Right cardiac atrium (tissue), 5 donors: ENCODE results near the gene LYPD5. TPM values are rescaled to one million over a fixed set of nuclear protein-coding genes. Genes with fewer than 3 reads are reported as not detected.
"Not testable (repeated sequence)": the region's sequence is repeated elsewhere in the genome, so short reads cannot be mapped to it uniquely, and the experiment has no call there.

Experiments used
- ATAC-seq, 2 donors: fragments of 200-7000 bp; cut with Tn5 transposase; one replicate each; pipeline versions ENCODE4 v1.8.0 to v1.9.1; 2020; ENCODE audit warnings: moderate library complexity in 2 of 2, mild to moderate bottlenecking in 1 of 2
- DNase-seq, 3 donors: peaks; one replicate each; pipeline ENCODE4 v3.0.0-alpha.2; 2020
- H3K27ac ChIP-seq: one replicate; pipeline ENCODE4 v1.5.1; 2013; ENCODE audit warnings: mild to moderate bottlenecking, low read length, control low read depth, moderate library complexity
- H3K27me3 ChIP-seq: one replicate; pipeline ENCODE4 v1.6.1; 2013; ENCODE audit not compliant: control insufficient read depth, insufficient read depth
- H3K4me1 ChIP-seq: one replicate; pipeline ENCODE4 v1.6.1; 2013; ENCODE audit warnings: low read length; ENCODE audit not compliant: control insufficient read depth, insufficient read depth
- H3K4me3 ChIP-seq: one replicate; pipeline ENCODE4 v1.5.1; 2013; ENCODE audit warnings: low read length, control low read depth
- H3K9me3 ChIP-seq: one replicate; pipeline ENCODE4 v1.6.1; 2013; ENCODE audit warnings: low read length; ENCODE audit not compliant: control insufficient read depth
- WGBS: extraction: QIAGEN DNeasy Blood & Tissue Kit; methylation state at CpG from one replicate; pipeline ENCODE4 v1.1.7; 2013; 5-methylcytosine and 5-hydroxymethylcytosine counted together
- intact Hi-C, 4 donors: fragments of 100-400 bp; cut with DNase I; formaldehyde crosslinking; loops; one replicate each; pipeline versions ENCODE4 v1.11.0 to v1.14.0; 2022 to 2023
- polyA plus RNA-seq: library from polyadenylated mRNA; stranded (reverse); fragments of 200-250 nt; gene quantifications from one replicate; pipeline ENCODE4 v1.2.3, GENCODE V29; 2013
- total RNA-seq, 4 donors: library from RNA; stranded (reverse); fragmentation: NEBNext Ultra II Directional; extraction: Animal tissue kit (Norgen Biotek cat#: 25700); gene quantifications; one replicate each; pipeline ENCODE4 v1.2.1, GENCODE V29; 2021
- donor health status: healthy with polysubstance abuse.
- donor health status: DM: no; HTN: yes; CAD: no.
- donor health status: DM: no; HTN: no; CAD: no.
- donor health status: DM: no; HTN: yes; CAD: no; lungs with severe emphysema.
- donor health status: DM: yes; HTN: yes; CAD: no.

LYPD5 gene
- total and polyA plus RNA-seq, 5 donors, result 0.28 to 2.5 (median 0.60) TPM

GRCh38 chr19:43764684-43765083, 37.6 kb downstream of the LYPD5 start:
- intact Hi-C loops, H3K4me3 ChIP-seq, ATAC-seq, H3K27me3 ChIP-seq, H3K4me1 ChIP-seq, H3K27ac ChIP-seq, DNase-seq, H3K9me3 ChIP-seq: not testable (repeated sequence)
- 78% methylated on average over 8 of the region's 8 CpGs for WGBS

- intact Hi-C loops, result no loop called here
- Histone ChIP-seq H3K27ac (no peak overlapping the region), H3K4me3 (no peak overlapping the region), H3K27me3 (no peaks in the 10 kb centered on the region), H3K9me3 (no peaks in the 10 kb centered on the region), H3K4me1 (no peaks in the 10 kb centered on the region)
- DNase-seq (peak in 2 of 3 donors; percentile 45 to 49), ATAC-seq (peak in 1 of 2 donors; percentile 24)
- WGBS, result 43% methylated on average over 3 of the region's 3 CpGs
Observed at GRCh38 chr19:43763473-43763939, 38.7 kb downstream of the LYPD5 start.

GRCh38 chr19:43762814-43763213, 39.4 kb downstream of the LYPD5 start:
- H3K4me3 ChIP-seq, result no peak overlapping the region
- 83% methylated on average over 3 of the region's 3 CpGs for WGBS
- ATAC-seq, result no peak

DNA sequence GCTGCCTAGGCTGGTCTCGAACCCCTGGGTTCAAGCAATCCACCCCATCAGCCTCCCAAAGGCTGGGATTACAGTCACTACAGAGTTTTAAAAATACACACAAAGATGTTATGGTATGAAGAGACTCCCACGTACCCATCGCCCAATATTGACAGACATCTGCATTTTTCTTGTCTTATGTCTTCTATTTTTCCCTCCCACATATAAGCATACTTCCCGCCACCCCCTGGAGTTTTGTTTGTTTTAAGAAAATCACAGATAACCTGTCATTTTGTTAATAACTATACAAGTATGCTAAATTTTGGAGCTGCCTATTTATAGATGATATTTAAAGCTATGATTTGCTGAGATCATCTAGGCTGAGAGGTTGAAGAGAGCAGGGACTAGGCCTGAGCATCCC, 41.3 kb downstream of the LYPD5 start:
- Histone ChIP-seq H3K4me1 (no peaks in the 10 kb centered on the region), H3K27me3 (no peaks in the 10 kb centered on the region), H3K27ac (no peak overlapping the region), H3K4me3 (no peak overlapping the region), H3K9me3 (no peaks in the 10 kb centered on the region)
- ATAC-seq (no peak), DNase-seq (no peak)
- 83% methylated on average over 4 of the region's 4 CpGs for WGBS
- intact Hi-C loops, result no loop called here

More at GRCh38 chr19:43762814-43763213, 39.4 kb downstream of the LYPD5 start:
- Histone ChIP-seq H3K27me3 (no peaks in the 10 kb centered on the region), H3K27ac (no peak overlapping the region), H3K9me3 (no peaks in the 10 kb centered on the region), H3K4me1 (no peaks in the 10 kb centered on the region)
- no peak for DNase-seq
- intact Hi-C loops, result no loop called here

- H3K4me1 ChIP-seq, result no peaks in the 10 kb centered on the region
- H3K27me3 ChIP-seq, result no peaks in the 10 kb centered on the region
- intact Hi-C loops, result no loop called here
- no peaks in the 10 kb centered on the region for H3K9me3 ChIP-seq
- H3K4me3 ChIP-seq, result no peak overlapping the region
- ATAC-seq (no peak), DNase-seq (no peak)
- 69% methylated on average over 5 of the region's 5 CpGs for WGBS
- H3K27ac ChIP-seq, result no peak overlapping the region
Observed at GRCh38 chr19:43759515-43759914, 42.7 kb downstream of the LYPD5 start.

GRCh38 chr19:43755256-43755801, 46.9 kb downstream of the LYPD5 start:
- under 1% methylated on average over 28 of the region's 28 CpGs for WGBS
- H3K9me3 ChIP-seq, result no peaks in the 10 kb centered on the region
- H3K27me3 ChIP-seq, result no peaks in the 10 kb centered on the region
- peak overlapping the region; percentile 61 for H3K4me3 ChIP-seq
- peak; percentile 89 to 95 (median 93) for DNase-seq
- peak; percentile 74 for ATAC-seq
- no peaks in the 10 kb centered on the region for H3K4me1 ChIP-seq
- H3K27ac ChIP-seq, result peak overlapping the region; percentile 96
- intact Hi-C loops, result no loop called here

- Histone ChIP-seq H3K27ac (peak within 1 kb of the TSS; percentile 96), H3K27me3 (no peaks in the 10 kb centered on the region), H3K4me3 (peak within 1 kb of the TSS; percentile 61), H3K9me3 (no peaks in the 10 kb centered on the region), H3K4me1 (no peaks in the 10 kb centered on the region)
- WGBS, result under 1% methylated on average over 79 of the region's 79 CpGs
- ATAC-seq (peak; percentile 96 to 97), DNase-seq (peak; percentile 99 to 100 (median 99))
- intact Hi-C loops, result no loop called here
Observed at GRCh38 chr19:43754503-43755255, 47.6 kb downstream of the LYPD5 start, which contains the start of gene SMG9. Gene SMG9 (minus strand): TSS chr19:43754962. CDS start chr19:43750741, 4,221 bp downstream.

DNA sequence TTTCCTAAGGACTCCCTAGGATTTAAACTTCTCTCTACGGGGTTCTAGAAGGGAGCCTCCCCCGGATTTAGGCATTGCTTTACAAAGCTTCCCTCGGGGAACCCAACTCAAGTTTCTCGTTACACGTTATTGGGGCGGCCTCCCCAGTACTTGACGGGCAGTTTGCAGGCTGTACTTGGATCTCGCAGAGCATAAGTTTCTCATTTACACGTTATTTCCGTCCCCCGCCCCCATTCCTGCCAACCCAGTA, 48.1 kb downstream of the LYPD5 start:
- Histone ChIP-seq H3K27ac (peak overlapping the region; percentile 96), H3K4me3 (peak overlapping the region; percentile 61), H3K27me3 (no peaks in the 10 kb centered on the region), H3K9me3 (no peaks in the 10 kb centered on the region), H3K4me1 (no peaks in the 10 kb centered on the region)
- DNase-seq (no peak), ATAC-seq (no peak)
- intact Hi-C loops, result no loop called here
- under 1% methylated on average over 11 of the region's 11 CpGs for WGBS

DNA sequence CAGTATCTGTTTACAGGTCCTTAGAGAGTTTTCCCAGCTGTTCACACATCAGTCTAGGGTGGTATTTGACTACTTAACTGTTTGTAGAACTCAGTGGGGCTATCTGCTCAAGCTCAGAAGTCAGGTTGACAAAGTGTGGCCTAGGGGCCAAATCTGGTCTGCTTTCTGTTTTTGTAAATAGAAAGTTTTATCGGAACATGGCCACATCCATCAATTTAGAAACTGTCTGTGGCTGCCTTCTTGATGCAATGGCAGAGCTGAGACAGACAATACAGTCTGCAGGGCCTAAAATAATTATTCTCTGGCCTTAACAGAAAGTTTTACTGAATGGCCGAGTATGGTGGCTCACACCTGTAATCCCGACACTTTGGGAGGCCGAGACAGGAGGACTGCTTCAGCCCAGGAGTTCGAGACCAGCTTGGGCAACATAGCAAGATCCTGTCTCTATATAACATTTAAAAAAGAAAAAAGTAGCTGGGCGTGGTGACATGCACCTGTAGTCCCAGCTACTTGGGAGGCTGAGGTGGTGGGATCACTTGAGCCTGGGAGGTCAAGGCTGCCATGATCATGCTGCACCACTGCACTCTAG, 49.9 kb downstream of the LYPD5 start:
- intact Hi-C loops, result no loop called here
- 97% methylated on average over 6 of the region's 6 CpGs for WGBS
- ATAC-seq, result no peak
- Histone ChIP-seq H3K4me3 (no peak overlapping the region), H3K27ac (no peak overlapping the region), H3K9me3 (no peaks in the 10 kb centered on the region), H3K4me1 (no peaks in the 10 kb centered on the region), H3K27me3 (no peaks in the 10 kb centered on the region)
- DNase-seq, result no peak

GRCh38 chr19:43751466-43752220, 50.6 kb downstream of the LYPD5 start:
- H3K4me1 ChIP-seq, result no peaks in the 10 kb centered on the region
- H3K9me3 ChIP-seq, result no peaks in the 10 kb centered on the region
- no peaks in the 10 kb centered on the region for H3K27me3 ChIP-seq
- no peak overlapping the region for H3K4me3 ChIP-seq
- WGBS, result 95% methylated on average over 4 of the region's 4 CpGs
- intact Hi-C loops, result no loop called here
- ATAC-seq (no peak), DNase-seq (no peak)
- no peak overlapping the region for H3K27ac ChIP-seq

DNA sequence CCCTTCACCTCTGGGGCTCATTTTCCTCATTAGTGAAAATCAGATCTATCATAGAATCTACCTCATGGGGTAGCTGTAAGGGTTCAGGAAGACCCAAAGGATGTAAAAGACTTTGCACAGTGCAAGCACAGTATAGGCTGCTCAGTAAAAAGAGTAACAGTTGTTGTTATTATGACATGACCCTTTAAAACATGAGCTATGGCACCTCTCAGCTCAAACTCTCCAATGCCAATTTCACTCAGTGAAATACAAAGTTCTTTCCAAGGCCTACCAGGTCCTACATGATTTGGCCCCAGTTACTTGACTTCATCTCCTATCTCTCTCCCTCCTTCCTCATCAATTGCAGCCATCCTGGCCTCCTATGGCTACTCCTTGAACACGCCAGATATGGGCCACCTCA, 52.3 kb downstream of the LYPD5 start:
- Histone ChIP-seq H3K27me3 (no peaks in the 10 kb centered on the region), H3K4me1 (no peaks in the 10 kb centered on the region), H3K4me3 (no peak overlapping the region), H3K27ac (no peak overlapping the region), H3K9me3 (no peaks in the 10 kb centered on the region)
- DNase-seq, result no peak
- WGBS, result 98% methylated on average over 1 of the region's 1 CpG
- no peak for ATAC-seq
- intact Hi-C loops, result loop anchor here in 1 of 4 donors (5.0 kb wide), 1 partner anchor 32 kb away; the partner anchor contains the start of gene KCNN4
